ENCODE measurements around the gene ZCCHC24.

The ZCCHC24 gene

GRCh38 chr10:79430936-79431335 lies 14.5 kb downstream of the ZCCHC24 start:
- no peak for DNase-seq

GRCh38 chr10:79430325-79430905 lies 15.0 kb downstream of the ZCCHC24 start:
- no peak for DNase-seq

GRCh38 chr10:79429751-79430150 lies 15.7 kb downstream of the ZCCHC24 start:
- no peak for DNase-seq

DNA sequence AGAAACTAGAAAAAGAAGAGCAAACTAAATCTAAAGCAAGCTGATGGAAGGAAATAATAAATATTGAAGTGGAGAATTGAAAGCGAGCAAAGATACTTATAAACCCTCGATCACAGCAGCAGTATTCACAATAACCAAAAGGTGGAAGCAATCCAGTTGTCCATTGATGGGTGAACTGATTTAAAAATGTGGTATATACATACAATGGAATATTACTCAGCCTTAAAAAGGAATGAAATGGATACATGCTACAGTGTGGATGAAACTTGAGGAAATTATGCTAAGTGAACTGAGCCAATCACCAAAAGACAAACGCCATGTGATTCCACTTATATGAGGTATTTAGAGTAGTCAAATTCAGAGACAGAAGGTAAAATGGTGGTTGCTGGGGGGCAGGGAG lies 17.5 kb downstream of the ZCCHC24 start:
- DNase-seq: no peak

- DNase-seq: no peak
These were observed 20.3 kb downstream of the ZCCHC24 start for GRCh38 chr10:79425074-79425532.

DNA sequence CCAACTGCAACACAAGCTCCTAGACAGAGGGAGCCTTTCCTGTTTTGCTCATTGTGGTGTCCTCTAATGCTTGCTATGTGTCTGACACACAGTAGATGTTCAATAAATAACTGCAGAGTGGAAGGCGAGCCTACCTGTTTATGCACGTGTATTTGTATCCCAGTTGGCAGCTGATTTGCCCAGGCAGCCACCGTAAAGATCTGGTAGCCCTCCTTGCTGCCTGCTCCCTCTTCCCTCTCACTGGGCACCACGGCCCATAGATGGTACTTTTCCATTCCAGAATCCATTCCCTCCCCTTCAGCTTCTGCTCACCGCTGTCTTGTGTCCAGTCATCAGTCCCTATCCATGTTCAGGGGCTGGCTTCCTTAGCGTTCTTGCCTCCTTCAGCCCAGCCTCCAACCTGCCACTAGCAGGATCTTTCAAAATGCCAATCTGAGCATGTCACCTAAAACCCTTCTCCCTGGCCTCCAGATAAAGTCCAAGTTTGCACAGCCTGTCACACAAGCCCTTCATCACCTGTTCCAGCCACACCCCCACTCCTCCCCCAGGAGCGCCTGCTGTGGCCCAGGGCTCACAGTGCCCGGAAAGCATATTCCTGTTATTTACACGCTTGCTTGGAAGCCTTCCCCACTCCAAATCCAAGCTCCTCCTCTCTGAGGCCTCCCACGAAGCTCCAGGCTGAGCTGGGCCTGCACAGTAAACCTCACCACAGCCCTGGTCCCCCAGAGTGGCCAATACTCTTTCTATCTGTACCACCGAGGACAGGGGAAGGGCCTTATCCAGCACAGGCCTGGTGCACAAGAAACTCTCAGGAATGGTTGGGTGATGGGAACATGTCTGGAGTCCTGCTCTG lies 21.0 kb downstream of the ZCCHC24 start:
- no peak for DNase-seq

DNA sequence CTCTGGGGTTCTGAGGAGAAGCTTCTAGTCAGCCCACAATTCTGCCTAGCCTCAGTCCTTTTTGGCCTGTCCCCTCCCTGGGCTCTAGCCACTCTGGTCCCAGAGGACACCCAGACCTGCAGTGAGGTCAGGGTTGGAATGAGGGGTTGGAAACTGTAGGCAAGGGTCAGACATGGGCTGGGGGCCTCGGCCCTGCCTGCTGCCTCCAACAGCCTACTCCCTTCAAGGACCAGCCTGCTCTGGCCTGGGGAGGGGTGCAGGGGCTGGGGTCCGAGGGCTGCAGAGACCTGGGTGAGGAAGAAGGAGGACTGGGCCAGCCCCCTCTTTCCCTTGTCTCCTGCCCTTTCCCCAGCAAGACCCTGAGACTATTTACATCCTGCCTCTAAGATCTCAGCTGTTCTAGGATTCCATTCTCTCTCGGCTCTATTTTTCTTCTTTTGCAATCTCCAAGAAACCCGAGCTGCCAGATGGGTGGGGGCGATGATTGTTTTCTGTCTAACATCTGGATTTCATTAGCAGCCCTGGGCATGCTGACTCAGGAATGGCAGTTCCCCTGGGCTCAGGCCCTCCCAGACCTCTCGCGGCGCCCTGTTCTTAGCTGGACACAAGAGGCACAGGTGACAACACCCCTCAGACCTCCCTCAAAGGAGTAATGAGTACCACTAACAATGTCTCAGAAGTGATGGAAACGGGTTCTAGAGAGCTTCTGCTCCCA lies 23.1 kb downstream of the ZCCHC24 start:
- no peak for DNase-seq

- DNase-seq: no peak
These were observed 24.3 kb downstream of the ZCCHC24 start for GRCh38 chr10:79420974-79421688.

- no peak for DNase-seq
These were observed 26.4 kb downstream of the ZCCHC24 start for GRCh38 chr10:79418886-79419595.

DNA sequence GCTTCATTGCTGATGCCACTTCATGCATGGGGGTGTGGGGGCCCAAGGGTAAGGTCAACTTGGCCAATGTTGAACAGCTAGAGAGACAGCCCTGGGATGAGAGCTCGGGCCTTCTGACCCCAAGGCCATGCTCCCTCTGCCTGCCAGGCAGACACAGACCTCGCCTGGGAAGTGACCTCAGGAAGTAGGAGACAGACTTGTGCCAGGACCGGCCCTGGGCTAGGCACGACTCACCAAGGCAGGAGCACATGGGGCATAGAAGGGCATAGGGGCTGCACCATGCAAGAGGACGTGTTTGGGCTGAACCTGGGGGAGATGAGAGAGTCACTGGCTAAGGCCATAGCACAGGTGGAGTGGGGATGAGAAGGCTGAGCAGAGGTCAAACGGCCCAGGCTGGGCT lies 27.1 kb downstream of the ZCCHC24 start:
- no peak for DNase-seq

- DNase-seq: no peak
These were observed 27.7 kb downstream of the ZCCHC24 start for GRCh38 chr10:79417731-79418130.

GRCh38 chr10:79417266-79417665 lies 28.2 kb downstream of the ZCCHC24 start:
- DNase-seq: no peak

DNA sequence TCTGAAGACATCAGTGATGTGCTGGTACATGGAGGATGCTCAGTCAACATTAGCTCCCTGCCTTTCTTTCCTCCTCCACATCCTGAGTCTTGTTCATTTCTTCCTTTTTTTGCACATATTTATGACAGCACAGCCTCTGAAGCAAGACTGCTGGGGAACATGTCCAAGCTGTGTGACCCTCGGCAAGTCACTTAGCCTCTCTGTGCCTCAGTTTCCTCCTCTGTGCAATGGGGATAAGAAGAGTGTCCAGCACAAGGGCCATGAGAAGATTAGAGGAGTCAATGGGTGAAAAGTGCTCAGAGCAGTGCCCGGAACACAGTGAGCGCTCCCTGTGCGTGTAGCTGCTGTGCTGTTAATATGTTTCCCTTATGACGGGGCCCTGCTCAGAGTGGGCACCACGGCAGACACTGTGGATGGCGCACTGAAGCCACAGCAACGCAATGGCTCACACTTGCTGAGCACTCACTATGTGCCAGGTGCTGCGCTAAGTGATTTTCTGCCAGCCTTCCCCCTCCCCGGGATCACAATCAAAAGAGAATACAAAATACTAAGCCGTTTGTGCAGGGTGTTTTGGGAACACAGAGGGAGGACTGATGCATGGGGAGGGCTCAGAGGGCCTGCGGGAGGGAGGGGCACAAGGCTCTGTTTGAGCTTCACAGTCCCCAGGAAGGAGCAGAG lies 28.7 kb downstream of the ZCCHC24 start:
- no peak for DNase-seq

- DNase-seq: no peak
These were observed 29.5 kb downstream of the ZCCHC24 start for GRCh38 chr10:79415736-79416577.

DNA sequence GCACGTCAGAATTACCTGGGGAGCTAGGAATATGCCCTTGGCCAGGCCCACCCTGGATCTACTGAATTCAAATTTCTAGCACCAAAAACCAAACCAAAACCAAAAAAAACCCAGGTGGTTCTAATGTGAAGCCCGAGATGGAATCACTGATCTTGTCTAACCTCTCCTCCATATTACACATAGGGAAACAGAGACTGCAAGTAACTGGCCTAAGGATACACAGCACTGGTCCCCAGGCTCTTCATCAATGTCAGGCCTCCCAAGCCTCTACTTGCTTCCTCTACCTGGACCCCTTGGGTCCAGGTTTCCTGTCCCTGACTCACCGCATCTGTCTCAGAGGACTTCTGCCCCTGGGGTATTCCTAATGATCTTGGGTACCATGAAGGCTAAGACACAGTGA lies 30.7 kb downstream of the ZCCHC24 start:
- DNase-seq: no peak

GRCh38 chr10:79413196-79413595 lies 32.2 kb downstream of the ZCCHC24 start:
- peak; percentile 71 for DNase-seq

GRCh38 chr10:79412516-79412915 lies 32.9 kb downstream of the ZCCHC24 start:
- DNase-seq: no peak

DNA sequence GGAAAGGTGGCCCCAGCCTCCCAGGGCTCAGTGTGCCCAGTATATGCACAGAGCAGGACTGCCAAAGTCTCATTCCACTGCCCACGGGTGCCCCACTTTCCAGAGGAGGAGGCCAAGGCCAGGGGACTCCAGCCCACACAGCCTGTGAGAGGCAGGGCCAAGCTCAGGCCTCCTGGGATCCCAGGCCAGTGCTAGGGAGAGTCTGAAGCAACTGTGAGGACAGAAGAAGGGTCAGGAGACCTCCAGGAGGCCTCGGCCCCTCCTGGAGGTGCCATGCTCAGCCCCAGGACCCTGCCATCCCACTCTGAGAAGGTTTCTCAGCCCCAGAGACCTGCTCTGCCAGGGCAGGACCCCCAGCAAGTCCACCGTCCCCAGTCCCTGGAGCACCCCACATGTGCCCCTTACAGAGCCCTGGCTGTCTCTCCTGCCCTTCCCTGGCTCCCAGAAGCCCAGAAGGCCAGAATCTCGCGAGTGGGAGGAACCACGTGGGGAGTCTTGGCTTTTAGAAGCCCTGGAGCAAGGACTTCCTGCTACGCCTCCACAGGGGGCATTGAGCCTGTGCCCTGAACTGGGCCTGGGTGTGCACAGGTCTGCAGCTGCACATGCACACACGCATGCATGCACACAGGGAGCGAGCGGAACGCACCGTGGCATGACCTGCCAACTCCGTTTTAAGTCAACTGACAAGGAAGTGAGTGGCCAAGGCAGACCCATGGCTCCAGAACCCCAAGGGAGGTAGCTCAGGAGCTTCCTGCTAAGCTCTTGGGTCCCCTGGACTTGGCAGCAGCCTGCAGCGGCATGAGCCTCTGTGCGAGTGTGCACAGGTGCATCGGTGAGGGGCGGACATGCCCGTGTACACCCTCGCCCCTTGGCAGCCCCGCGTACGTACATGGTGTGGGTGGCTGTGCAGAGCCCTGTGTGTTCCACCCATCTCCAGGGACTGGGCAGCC lies 33.6 kb downstream of the ZCCHC24 start:
- DNase-seq: no peak

DNA sequence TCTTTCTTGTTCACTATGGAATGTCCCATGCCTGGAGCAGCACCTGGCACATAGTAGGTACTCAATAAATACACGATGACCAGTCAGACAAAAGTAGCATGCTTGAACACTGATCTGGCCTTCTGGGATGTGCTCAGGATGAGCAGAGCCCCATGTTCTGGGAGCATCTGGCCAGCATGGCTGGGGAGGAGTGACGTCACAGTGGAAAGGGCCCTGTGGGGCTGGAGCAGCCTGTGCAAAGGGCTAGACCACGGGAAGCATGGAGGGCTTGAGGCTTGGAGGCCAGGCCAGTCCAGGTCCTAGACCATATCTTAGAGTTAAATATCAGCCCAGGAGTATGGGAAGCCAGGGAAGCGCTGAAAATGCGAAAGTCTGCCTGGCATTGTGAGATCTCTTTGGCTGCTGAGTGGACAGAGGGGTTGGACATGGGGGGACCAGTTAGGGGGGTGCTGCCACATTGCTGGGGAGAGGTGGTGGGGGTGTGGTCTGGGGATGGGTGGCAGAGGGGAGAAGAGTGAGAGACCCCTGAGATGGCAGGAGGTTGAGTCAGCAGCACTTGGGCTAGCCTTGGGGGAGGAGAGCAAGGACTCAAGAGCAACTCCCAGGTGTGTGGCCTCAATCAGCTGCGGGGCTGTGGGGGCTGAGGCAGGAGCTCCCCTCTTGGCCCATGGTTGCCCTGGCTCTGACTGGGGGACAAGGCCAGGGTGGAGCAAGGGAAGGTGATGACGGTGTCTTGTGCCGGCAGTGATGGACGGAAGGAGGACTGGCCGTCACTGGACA lies 34.9 kb downstream of the ZCCHC24 start:
- DNase-seq: no peak
